ENCODE data around the gene RBM14.

DNA sequence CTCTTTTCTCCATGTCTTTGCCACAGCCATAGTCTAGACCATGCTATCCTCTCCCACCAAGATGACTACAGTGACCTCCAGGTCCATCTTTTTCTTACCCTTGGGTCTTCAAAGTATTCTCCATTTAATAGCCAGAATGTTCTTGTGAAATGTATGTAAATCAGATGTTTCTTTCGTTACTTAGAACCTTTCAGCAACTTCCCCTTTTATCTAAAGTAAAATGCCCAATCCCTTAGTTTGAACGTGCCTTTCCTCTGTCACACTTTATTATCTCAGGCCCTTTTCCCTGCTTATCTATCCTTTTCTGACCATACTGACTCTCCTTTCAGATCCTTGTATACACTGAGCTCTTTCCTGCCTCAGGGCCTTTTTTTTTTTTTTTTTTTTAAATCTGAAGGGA lies 43.3 kb downstream of the RBM14 start:
- TF ChIP-seq, protein P1, sequence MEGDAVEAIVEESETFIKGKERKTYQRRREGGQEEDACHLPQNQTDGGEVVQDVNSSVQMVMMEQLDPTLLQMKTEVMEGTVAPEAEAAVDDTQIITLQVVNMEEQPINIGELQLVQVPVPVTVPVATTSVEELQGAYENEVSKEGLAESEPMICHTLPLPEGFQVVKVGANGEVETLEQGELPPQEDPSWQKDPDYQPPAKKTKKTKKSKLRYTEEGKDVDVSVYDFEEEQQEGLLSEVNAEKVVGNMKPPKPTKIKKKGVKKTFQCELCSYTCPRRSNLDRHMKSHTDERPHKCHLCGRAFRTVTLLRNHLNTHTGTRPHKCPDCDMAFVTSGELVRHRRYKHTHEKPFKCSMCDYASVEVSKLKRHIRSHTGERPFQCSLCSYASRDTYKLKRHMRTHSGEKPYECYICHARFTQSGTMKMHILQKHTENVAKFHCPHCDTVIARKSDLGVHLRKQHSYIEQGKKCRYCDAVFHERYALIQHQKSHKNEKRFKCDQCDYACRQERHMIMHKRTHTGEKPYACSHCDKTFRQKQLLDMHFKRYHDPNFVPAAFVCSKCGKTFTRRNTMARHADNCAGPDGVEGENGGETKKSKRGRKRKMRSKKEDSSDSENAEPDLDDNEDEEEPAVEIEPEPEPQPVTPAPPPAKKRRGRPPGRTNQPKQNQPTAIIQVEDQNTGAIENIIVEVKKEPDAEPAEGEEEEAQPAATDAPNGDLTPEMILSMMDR (IDR thresholded peaks at IDR 0.05), result no peak
- TF ChIP-seq POLR2A (IDR thresholded peaks at IDR 0.05), result no peak

Measured in body of pancreas (tissue), 4 donors.